ENCODE measurements around the gene PLAGL1. TPM values are rescaled to one million over a fixed set of nuclear protein-coding genes. Genes with fewer than 3 reads are reported as not detected.

Gene PLAGL1
- total RNA-seq, 1 donor from 2014 or later, result 10.9 TPM

DNA sequence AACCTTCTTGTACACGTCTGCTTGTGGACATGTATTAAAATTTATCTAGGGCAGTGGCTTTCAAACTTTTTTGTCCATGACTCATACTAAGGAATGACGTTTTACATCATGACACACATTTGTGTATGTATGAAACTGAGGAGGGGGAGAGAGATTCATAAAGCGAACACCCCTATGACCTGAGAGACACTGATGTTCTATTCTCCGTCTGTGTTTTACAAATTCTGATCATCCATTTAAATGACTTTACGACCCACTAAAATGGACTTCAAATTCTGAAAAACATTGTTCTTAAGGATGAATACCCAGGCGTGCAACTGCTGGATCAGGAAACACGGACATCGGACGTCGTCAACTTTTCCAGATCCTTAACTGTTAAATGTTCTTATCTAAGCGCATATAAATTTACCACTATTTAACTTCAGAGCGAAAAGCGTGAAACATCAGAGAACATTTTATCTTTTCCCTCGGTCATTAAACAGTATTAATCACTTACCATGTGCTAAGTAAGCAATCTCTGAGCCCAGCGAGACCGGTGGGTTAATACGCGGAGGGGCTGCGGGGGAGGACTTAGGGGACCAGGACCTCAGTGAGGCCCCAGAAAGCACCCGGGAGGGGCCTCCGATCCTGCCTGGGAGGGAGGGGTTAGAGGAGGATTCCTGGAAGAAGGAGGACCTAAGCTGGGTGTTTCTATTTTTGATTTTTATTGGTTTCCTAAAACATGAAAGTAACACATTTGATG lies 1.2 kb downstream of the PLAGL1 start:
- TF ChIP-seq, protein P1, sequence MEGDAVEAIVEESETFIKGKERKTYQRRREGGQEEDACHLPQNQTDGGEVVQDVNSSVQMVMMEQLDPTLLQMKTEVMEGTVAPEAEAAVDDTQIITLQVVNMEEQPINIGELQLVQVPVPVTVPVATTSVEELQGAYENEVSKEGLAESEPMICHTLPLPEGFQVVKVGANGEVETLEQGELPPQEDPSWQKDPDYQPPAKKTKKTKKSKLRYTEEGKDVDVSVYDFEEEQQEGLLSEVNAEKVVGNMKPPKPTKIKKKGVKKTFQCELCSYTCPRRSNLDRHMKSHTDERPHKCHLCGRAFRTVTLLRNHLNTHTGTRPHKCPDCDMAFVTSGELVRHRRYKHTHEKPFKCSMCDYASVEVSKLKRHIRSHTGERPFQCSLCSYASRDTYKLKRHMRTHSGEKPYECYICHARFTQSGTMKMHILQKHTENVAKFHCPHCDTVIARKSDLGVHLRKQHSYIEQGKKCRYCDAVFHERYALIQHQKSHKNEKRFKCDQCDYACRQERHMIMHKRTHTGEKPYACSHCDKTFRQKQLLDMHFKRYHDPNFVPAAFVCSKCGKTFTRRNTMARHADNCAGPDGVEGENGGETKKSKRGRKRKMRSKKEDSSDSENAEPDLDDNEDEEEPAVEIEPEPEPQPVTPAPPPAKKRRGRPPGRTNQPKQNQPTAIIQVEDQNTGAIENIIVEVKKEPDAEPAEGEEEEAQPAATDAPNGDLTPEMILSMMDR (IDR thresholded peaks at IDR 0.05; ENCODE audit: insufficient read depth, low read length, poor library complexity, severe bottlenecking), result no peak
- Histone ChIP-seq H3K36me3 (ENCODE audit: control insufficient read depth, insufficient read depth, low read length) (no peaks in the 10 kb centered on the region), H3K4me3 (ENCODE audit: low read depth, low read length) (peak overlapping the region; percentile 60), H3K27me3 (ENCODE audit: control insufficient read depth, insufficient read depth, low read length) (no peaks in the 10 kb centered on the region)
- no peak for DNase-seq (ENCODE audit: low read depth)

DNA sequence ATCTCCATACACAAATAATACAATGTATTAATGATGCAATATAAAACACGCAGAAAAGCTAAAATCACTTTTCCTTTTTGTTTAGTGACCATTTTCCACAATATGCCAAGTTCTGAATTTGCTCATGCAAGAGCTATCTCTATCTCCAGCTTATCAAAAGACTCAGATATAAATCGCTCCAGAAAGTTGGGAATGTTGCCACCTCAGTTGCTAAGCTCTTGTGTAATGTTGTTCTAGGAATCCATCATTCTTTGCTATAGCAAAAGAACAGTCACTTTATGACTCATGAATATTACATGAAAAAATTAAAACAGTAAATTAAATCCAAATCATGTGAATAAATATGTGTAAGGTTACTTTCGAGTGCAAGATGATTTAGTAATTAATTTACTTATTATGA lies 8.7 kb downstream of the PLAGL1 start:
- Histone ChIP-seq H3K27me3 (ENCODE audit: control insufficient read depth, insufficient read depth, low read length) (no peaks in the 10 kb centered on the region), H3K4me3 (ENCODE audit: low read depth, low read length) (no peak overlapping the region), H3K36me3 (ENCODE audit: control insufficient read depth, insufficient read depth, low read length) (no peaks in the 10 kb centered on the region)
- TF ChIP-seq, protein P1 (IDR thresholded peaks at IDR 0.05; ENCODE audit: insufficient read depth, low read length, poor library complexity, severe bottlenecking), result no peak
- no peak for DNase-seq (ENCODE audit: low read depth)

DNA sequence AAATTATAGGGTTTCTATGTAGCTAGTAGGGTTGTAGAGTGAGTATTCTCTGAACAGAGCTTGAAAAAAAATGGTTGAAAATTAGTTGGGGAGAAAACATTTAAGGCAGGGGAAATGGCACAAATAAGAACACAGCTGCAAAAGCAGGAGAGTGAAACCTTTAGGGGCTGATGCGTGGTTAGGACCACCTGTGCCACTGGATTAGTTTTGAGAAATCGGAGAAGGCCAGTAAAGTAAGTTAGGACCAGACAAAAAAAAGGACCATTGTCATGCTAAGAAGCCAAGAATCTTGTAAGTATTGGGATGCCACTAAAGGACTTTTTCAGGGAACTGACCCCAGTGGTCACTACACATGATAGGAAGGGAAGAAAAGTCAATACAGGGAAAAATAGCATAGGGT lies 9.4 kb downstream of the PLAGL1 start:
- H3K27me3 ChIP-seq (ENCODE audit: control insufficient read depth, insufficient read depth, low read length), result no peaks in the 10 kb centered on the region
- TF ChIP-seq, protein P1 (IDR thresholded peaks at IDR 0.05; ENCODE audit: insufficient read depth, low read length, poor library complexity, severe bottlenecking), result no peak
- DNase-seq (ENCODE audit: low read depth), result no peak
- no peaks in the 10 kb centered on the region for H3K36me3 ChIP-seq (ENCODE audit: control insufficient read depth, insufficient read depth, low read length)
- H3K4me3 ChIP-seq (ENCODE audit: low read depth, low read length), result no peak overlapping the region

DNA sequence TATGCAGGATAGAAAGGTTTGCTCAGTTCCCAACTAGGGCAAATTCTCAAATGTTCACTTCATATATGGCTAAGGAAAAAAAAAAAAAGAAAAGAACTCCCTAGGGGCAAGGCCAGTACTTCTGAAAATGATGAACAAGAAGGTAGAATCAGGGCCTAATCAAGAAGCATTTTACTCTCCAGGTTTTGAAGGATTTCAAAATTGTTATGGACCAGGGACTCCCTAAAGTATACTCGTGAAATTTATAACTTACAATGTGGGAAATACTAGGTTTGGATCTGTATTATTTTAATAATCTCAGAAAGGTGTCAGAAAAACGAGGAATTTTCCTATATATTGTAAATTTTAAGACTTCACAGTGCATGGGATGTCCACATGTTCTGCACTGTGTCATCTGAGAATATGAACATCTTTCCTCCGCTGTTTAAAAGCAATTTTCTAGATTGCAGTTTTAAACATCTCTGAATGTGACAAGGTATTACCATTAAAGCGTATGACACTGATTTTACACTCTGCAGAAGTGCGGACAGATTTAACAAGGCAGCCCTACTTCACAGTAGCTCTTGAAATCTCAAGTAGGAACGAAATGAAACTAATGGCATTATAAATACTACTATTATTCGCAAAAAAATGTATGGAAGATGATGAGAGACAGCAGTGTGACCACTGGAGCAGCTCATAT lies 14.0 kb downstream of the PLAGL1 start:
- TF ChIP-seq, protein P1 (IDR thresholded peaks at IDR 0.05; ENCODE audit: insufficient read depth, low read length, poor library complexity, severe bottlenecking), result no peak
- DNase-seq (ENCODE audit: low read depth), result no peak

DNA sequence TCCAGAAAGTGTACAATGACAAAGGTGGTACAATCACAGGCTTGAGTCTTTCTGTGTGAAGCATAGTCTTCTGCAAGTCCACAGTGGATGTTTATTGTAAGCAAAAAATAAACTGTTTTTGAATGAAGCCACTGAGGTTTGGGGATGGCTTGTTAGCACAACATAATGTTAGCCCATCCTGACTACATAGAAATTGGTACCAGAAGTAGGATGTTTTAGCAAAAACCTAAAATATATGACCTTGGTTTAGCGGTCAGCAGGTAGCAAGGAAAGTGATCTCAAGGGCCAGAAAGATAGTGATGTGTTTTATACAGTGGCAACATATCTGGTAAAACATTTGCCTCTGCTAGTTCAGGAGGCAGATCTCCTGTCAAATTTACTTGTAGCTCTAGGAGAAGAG lies 15.8 kb downstream of the PLAGL1 start:
- TF ChIP-seq, protein P1 (IDR thresholded peaks at IDR 0.05; ENCODE audit: insufficient read depth, low read length, poor library complexity, severe bottlenecking), result no peak
- Histone ChIP-seq H3K4me3 (ENCODE audit: low read depth, low read length) (no peak overlapping the region), H3K27me3 (ENCODE audit: control insufficient read depth, insufficient read depth, low read length) (no peaks in the 10 kb centered on the region), H3K36me3 (ENCODE audit: control insufficient read depth, insufficient read depth, low read length) (no peaks in the 10 kb centered on the region)
- DNase-seq (ENCODE audit: low read depth), result no peak

More for the DNA sequence above, 14.0 kb downstream of the PLAGL1 start:
- Histone ChIP-seq H3K36me3 (ENCODE audit: control insufficient read depth, insufficient read depth, low read length) (no peaks in the 10 kb centered on the region), H3K4me3 (ENCODE audit: low read depth, low read length) (no peak overlapping the region), H3K27me3 (ENCODE audit: control insufficient read depth, insufficient read depth, low read length) (no peaks in the 10 kb centered on the region)

Measured in kidney epithelial cell (primary cell).